HEK293 (cell line): ENCODE results near the gene PODXL2.

ENCODE experiments used
- PRDM1 ChIP-seq: fragments of 450-650 bp; formaldehyde crosslinking; IDR thresholded peaks from 2 replicates; pipeline ENCODE4; 2016; ENCODE audit warnings: missing biosample characterization, missing genetic modification characterization
- ZNF133 ChIP-seq: fragments of 450-650 bp; formaldehyde crosslinking; IDR thresholded peaks from 2 replicates; pipeline ENCODE4 v1.5.1; 2016; ENCODE audit warnings: missing biosample characterization, missing genetic modification characterization
- ZNF16 ChIP-seq: fragments of 450-650 bp; formaldehyde crosslinking; IDR thresholded peaks from 2 replicates; pipeline ENCODE4 v1.5.1; 2016; ENCODE audit warnings: low read depth, missing biosample characterization, missing genetic modification characterization
- ZNF658 ChIP-seq: fragments of 450-650 bp; formaldehyde crosslinking; IDR thresholded peaks from 2 replicates; pipeline ENCODE4; 2016; ENCODE audit warnings: missing biosample characterization, missing genetic modification characterization
- TF ChIP-seq, protein P1 (sequence below): fragments of 450-650 bp; formaldehyde crosslinking; IDR thresholded peaks from 2 replicates; pipeline ENCODE4 v1.5.1; 2016; ENCODE audit warnings: missing biosample characterization, missing genetic modification characterization
- TF ChIP-seq, protein P2 (sequence below): fragments of 450-650 bp; formaldehyde crosslinking; conservative IDR thresholded peaks from 2 replicates; pipeline ENCODE4 v1.5.1; 2016; ENCODE audit warnings: low read depth, missing biosample characterization, missing genetic modification characterization

DNA sequence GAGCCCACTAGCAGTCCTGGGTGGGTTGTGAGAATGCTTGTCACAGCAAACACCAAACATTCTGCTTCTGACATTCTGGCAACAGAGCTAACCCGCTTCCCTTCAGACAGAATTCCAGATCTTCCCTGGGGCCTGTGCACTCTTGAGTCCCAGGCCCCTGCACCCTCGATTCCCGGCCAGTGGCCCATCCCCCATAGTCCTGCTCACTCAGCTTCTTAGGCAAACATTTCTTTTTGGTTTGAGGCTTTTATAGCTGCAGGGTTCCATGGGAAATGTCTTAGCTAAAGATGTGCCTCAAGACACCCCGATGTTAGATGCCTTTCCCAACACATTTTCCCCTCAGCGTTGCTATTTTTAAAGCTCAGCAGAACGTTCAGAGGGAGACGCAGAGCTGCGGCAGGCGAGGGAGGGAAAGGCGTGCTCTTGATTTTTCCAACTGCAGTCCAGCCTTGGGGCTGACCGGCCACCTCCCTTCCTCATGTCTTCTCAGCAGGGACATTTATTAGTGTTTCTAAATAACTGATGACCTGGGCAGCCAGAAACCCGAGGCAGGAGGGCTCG lies 78.9 kb downstream of the PODXL2 start:
- TF ChIP-seq PRDM1 (tag by site-specific recombination) (no peak), ZNF658 (tag by site-specific recombination) (no peak), ZNF133 (no peak), ZNF16 (tag by site-specific recombination) (no peak)
- TF ChIP-seq, protein P1, sequence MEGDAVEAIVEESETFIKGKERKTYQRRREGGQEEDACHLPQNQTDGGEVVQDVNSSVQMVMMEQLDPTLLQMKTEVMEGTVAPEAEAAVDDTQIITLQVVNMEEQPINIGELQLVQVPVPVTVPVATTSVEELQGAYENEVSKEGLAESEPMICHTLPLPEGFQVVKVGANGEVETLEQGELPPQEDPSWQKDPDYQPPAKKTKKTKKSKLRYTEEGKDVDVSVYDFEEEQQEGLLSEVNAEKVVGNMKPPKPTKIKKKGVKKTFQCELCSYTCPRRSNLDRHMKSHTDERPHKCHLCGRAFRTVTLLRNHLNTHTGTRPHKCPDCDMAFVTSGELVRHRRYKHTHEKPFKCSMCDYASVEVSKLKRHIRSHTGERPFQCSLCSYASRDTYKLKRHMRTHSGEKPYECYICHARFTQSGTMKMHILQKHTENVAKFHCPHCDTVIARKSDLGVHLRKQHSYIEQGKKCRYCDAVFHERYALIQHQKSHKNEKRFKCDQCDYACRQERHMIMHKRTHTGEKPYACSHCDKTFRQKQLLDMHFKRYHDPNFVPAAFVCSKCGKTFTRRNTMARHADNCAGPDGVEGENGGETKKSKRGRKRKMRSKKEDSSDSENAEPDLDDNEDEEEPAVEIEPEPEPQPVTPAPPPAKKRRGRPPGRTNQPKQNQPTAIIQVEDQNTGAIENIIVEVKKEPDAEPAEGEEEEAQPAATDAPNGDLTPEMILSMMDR (tag by site-specific recombination), result no peak
- TF ChIP-seq, protein P2, sequence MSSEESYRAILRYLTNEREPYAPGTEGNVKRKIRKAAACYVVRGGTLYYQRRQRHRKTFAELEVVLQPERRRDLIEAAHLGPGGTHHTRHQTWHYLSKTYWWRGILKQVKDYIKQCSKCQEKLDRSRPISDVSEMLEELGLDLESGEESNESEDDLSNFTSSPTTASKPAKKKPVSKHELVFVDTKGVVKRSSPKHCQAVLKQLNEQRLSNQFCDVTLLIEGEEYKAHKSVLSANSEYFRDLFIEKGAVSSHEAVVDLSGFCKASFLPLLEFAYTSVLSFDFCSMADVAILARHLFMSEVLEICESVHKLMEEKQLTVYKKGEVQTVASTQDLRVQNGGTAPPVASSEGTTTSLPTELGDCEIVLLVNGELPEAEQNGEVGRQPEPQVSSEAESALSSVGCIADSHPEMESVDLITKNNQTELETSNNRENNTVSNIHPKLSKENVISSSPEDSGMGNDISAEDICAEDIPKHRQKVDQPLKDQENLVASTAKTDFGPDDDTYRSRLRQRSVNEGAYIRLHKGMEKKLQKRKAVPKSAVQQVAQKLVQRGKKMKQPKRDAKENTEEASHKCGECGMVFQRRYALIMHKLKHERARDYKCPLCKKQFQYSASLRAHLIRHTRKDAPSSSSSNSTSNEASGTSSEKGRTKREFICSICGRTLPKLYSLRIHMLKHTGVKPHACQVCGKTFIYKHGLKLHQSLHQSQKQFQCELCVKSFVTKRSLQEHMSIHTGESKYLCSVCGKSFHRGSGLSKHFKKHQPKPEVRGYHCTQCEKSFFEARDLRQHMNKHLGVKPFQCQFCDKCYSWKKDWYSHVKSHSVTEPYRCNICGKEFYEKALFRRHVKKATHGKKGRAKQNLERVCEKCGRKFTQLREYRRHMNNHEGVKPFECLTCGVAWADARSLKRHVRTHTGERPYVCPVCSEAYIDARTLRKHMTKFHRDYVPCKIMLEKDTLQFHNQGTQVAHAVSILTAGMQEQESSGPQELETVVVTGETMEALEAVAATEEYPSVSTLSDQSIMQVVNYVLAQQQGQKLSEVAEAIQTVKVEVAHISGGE (tag by site-specific recombination), result no peak
